Endothelial cell of umbilical vein (primary cell): ENCODE measurements around the gene CLIC6. TPM values are rescaled to one million over a fixed set of nuclear protein-coding genes. Genes with fewer than 3 reads are reported as not detected.

ENCODE experiments used
- BruUV-seq: library from RNA; stranded (reverse); fragments of 400-500 nt; replicated peaks from 2 replicates; lab custom pipeline; 2021; lab: Mats Ljungman, UMichigan
- CTCF ChIA-PET: fragments of 300-600, 350-600 bp; sonication (Branson Sonifier 250); formaldehyde crosslinking; loops from one replicate; lab custom pipeline; 2021; ENCODE audit warnings: antibody characterized with exemption, inconsistent platforms; lab: Charles Lee
- POLR2A ChIA-PET: fragments of 300-600, 350-600 bp; sonication (Branson Sonifier 250); formaldehyde crosslinking; loops from one replicate; lab custom pipeline; 2021; ENCODE audit warnings: antibody characterized with exemption, inconsistent platforms; lab: Charles Lee
- DNase-seq: peaks from one replicate; pipeline ENCODE4 v3.0.0-alpha.2; 2011; ENCODE audit warnings: low read depth, low spot score
- FAIRE-seq: peaks from 2 replicates; lab custom pipeline; 2011; peaks lifted over from hg19 to GRCh38; lab: Jason Lieb, UNC
- H2AFZ ChIP-seq: 2 replicates; pipeline ENCODE4 v1.6.0; 2012; ENCODE audit warnings: low read depth, low read length, control low read depth, inconsistent platforms
- H3K27ac ChIP-seq: 2 replicates; pipeline ENCODE4 v1.5.1; 2011; ENCODE audit warnings: low read depth, mild to moderate bottlenecking, control low read depth, low read length, moderate library complexity; ENCODE audit not compliant: insufficient read depth
- H3K27me3 ChIP-seq, 2 experiments: 2 replicates each; pipeline versions ENCODE4 v1.6.0 to v1.6.1; 2011; ENCODE audit warnings: low read length in 2 of 2, mixed read lengths in 1 of 2; ENCODE audit not compliant: control insufficient read depth in 2 of 2, insufficient read depth in 2 of 2
- H3K36me3 ChIP-seq, 2 experiments: 2 replicates in 1 of 2; 3 replicates in 1 of 2; pipeline ENCODE4 v1.5.1; 2011; ENCODE audit warnings: low read length in 2 of 2, mild to moderate bottlenecking in 1 of 2, moderate library complexity in 1 of 2; ENCODE audit not compliant: control insufficient read depth in 2 of 2, insufficient read depth in 2 of 2; ENCODE audit errors: extremely low read depth in 1 of 2
- H3K4me1 ChIP-seq: 3 replicates; pipeline ENCODE4 v1.5.1; 2011; ENCODE audit warnings: mild to moderate bottlenecking, low read length; ENCODE audit not compliant: control insufficient read depth, insufficient read depth; ENCODE audit errors: extremely low read depth
- H3K4me2 ChIP-seq: 2 replicates; pipeline ENCODE4 v1.6.1; 2011; ENCODE audit warnings: low read length, control low read depth, mixed read lengths; ENCODE audit not compliant: insufficient read depth
- H3K4me3 ChIP-seq, 3 experiments: fragments of 200-600 bp in 1 of 3; sonication (generic), shearing (Covaris generic) in 1 of 3; replicated peaks in 1 of 3; 2 replicates each; pipeline ENCODE4 v1.5.1; 2011 to 2016; ENCODE audit warnings: control low read depth in 3 of 3, low read length in 3 of 3, mild to moderate bottlenecking in 2 of 3, inconsistent platforms in 1 of 3, low read depth in 1 of 3, moderate library complexity in 1 of 3; ENCODE audit not compliant: insufficient read depth in 1 of 3
- H3K79me2 ChIP-seq: 2 replicates; pipeline ENCODE4 v1.6.0; 2012; ENCODE audit warnings: low read length, inconsistent platforms; ENCODE audit not compliant: control insufficient read depth, insufficient read depth
- H3K9ac ChIP-seq: replicated peaks from 2 replicates; pipeline ENCODE3; 2011; ENCODE audit warnings: low read length, control low read depth; ENCODE audit not compliant: insufficient read depth; ENCODE audit errors: extremely low read depth
- H3K9me1 ChIP-seq: replicated peaks from 3 replicates; pipeline ENCODE4 v1.6.0; 2011; ENCODE audit warnings: mild to moderate bottlenecking, low read length; ENCODE audit not compliant: control insufficient read depth, insufficient read depth; ENCODE audit errors: extremely low read depth
- H3K9me3 ChIP-seq: replicated peaks from 2 replicates; pipeline ENCODE4 v1.5.1; 2012; ENCODE audit warnings: low read length, inconsistent platforms; ENCODE audit not compliant: control insufficient read depth, insufficient read depth
- H4K20me1 ChIP-seq: replicated peaks from 2 replicates; pipeline ENCODE3; 2011; ENCODE audit warnings: mild to moderate bottlenecking, low read length; ENCODE audit not compliant: control insufficient read depth, insufficient read depth; ENCODE audit errors: extremely low read depth
- CTCF ChIP-seq, 2 donors: IDR thresholded peaks; 1 replicate in 1 of 2; 2 replicates in 1 of 2; pipeline ENCODE4 v1.5.1; 2011; ENCODE audit warnings: low read length in 2 of 2, mild to moderate bottlenecking in 2 of 2, moderate library complexity in 2 of 2, control low read depth in 1 of 2, inconsistent platforms in 1 of 2, low read depth in 1 of 2; ENCODE audit not compliant: insufficient read depth in 1 of 2; ENCODE audit errors: extremely low read depth in 1 of 2
- EZH2 ChIP-seq: IDR thresholded peaks from 2 replicates; pipeline ENCODE4 v1.6.1; 2012; ENCODE audit warnings: borderline replicate concordance, low read depth, mild to moderate bottlenecking, moderate library complexity, low read length, inconsistent platforms; ENCODE audit not compliant: severe bottlenecking
- JUN ChIP-seq: IDR thresholded peaks from 2 replicates; pipeline ENCODE4 v1.6.1; 2011; ENCODE audit warnings: borderline replicate concordance, low read depth; ENCODE audit not compliant: insufficient read length, insufficient read depth
- MYC ChIP-seq: IDR thresholded peaks from one replicate; pipeline ENCODE4 v1.6.1; 2011; ENCODE audit warnings: mild to moderate bottlenecking, low read depth, low read length
- POLR2AphosphoS5 ChIP-seq: IDR thresholded peaks from 2 replicates; pipeline ENCODE4 v1.6.1; 2012; ENCODE audit warnings: low read depth, mild to moderate bottlenecking, control low read depth, low read length, moderate library complexity; ENCODE audit not compliant: insufficient read depth
- dilution Hi-C: fragments of 300-500 bp; cut with MboI; formaldehyde crosslinking; loops from one replicate; pipeline ENCODE4 v1.15.0; 2019; ENCODE audit warnings: low sequenced_read_pairs; ENCODE audit not compliant: extremely low pct_ligation_motif_present
- intact Hi-C: fragments of 100-400 bp; cut with micrococcal nuclease; formaldehyde crosslinking; loops from one replicate; pipeline ENCODE4 v1.10.0; 2022
- polyA plus RNA-seq, 4 experiments: library from polyadenylated mRNA; depleted of rRNA in 3 of 4; stranded (reverse) in 3 of 4; unstranded in 1 of 4; fragments of >200 nt; gene quantifications; 2 replicates each; pipeline versions ENCODE4 v1.2.1 to v1.2.3, GENCODE V29; 2011 to 2012; ENCODE audit warnings: missing spikeins in 1 of 4
- total RNA-seq: library from RNA; stranded (reverse); gene quantifications from 2 replicates; pipeline ENCODE4 v1.2.3, GENCODE V29; 2021

Gene CLIC6
- total and polyA plus RNA-seq, 2 donors (not counting 3 experiments of a cell fraction or from before 2014, with no cell fraction given) = not detected

GRCh38 chr21:34705011-34705410 lies 36.2 kb downstream of the CLIC6 start:
- ChIA-PET POLR2A (no interaction called here), CTCF (interaction anchor here (0.8 to 1.4 kb wide), 3 partner anchors 18 to 1194 kb away, joined by 3 to 5 read pairs (median 3); no protein-coding TSS in a partner anchor)
- H2AFZ ChIP-seq = no peak overlapping the region
- TF ChIP-seq EZH2 (no peak), JUN (no peak)
- no peak for DNase-seq
- H3K4me3 ChIP-seq = no peak overlapping the region
- H3K79me2 ChIP-seq = no peaks in the 10 kb centered on the region
- intact Hi-C loops = no loop called here
- H4K20me1 ChIP-seq = no peaks in the 10 kb centered on the region
- H3K9me1 ChIP-seq = no peaks in the 10 kb centered on the region
- H3K27me3 ChIP-seq = peaks cover 18 to 26% of the 10 kb centered on the region in 2 experiments
- FAIRE-seq = no peak
- no peaks in the 10 kb centered on the region for H3K9me3 ChIP-seq
- H3K4me1 ChIP-seq = no peaks in the 10 kb centered on the region
- no TSS peak for BruUV-seq
- no peak overlapping the region for H3K27ac ChIP-seq
- no peak overlapping the region for H3K4me2 ChIP-seq
- H3K36me3 ChIP-seq = no peaks in the 10 kb centered on the region
- no peak overlapping the region for H3K9ac ChIP-seq
- dilution Hi-C loops = no loop called here

- Histone ChIP-seq H3K27ac (no peak overlapping the region), H3K9ac (no peak overlapping the region), H3K9me1 (no peaks in the 10 kb centered on the region), H3K4me2 (no peak overlapping the region), H3K27me3 (peaks cover 18 to 26% of the 10 kb centered on the region in 2 experiments), H3K9me3 (no peaks in the 10 kb centered on the region), H3K36me3 (no peaks in the 10 kb centered on the region), H2AFZ (no peak overlapping the region), H3K79me2 (no peaks in the 10 kb centered on the region), H4K20me1 (no peaks in the 10 kb centered on the region), H3K4me1 (no peaks in the 10 kb centered on the region), H3K4me3 (no peak overlapping the region)
- ChIA-PET CTCF (interaction anchor here (1.1 kb wide), 1 partner anchor 16 kb away, joined by 4 read pairs; no protein-coding TSS in a partner anchor), POLR2A (no interaction called here)
- BruUV-seq = no TSS peak
- intact Hi-C loops (no loop called here), dilution Hi-C loops (no loop called here)
- no peak for FAIRE-seq
- TF ChIP-seq POLR2AphosphoS5 (no peak), CTCF (IDR thresholded peaks at IDR 0.05; ENCODE audit: extremely low read depth in 1 of 2, insufficient read depth in 1 of 2, low read depth in 1 of 2, low read length in 2 of 2) (no peak), MYC (no peak)
- DNase-seq = no peak
Measured at GRCh38 chr21:34706337-34706736, 37.5 kb downstream of the CLIC6 start.
